Prostate gland (tissue), 2 donors: ENCODE results near the gene FOXP3. TPM values are rescaled to one million over a fixed set of nuclear protein-coding genes. Genes with fewer than 3 reads are reported as not detected.

Experiments
- DNase-seq: peaks from one replicate; pipeline ENCODE4 v3.0.0-alpha.2; 2019; ENCODE audit warnings: low spot score
- H3K27ac ChIP-seq, 2 donors: fragments of 200-600 bp; sonication (generic); 2 replicates each; pipeline ENCODE4 v1.5.1; 2017 to 2019
- H3K27me3 ChIP-seq: fragments of 200-600 bp; sonication (generic); replicated peaks from 2 replicates; pipeline ENCODE4 v1.5.1; 2019; ENCODE audit not compliant: insufficient read depth
- H3K36me3 ChIP-seq, 2 donors: fragments of 200-600 bp; sonication (generic); 1 replicate in 1 of 2; 2 replicates in 1 of 2; pipeline versions ENCODE4 v1.5.1 to v1.8.1; 2017 to 2019
- H3K4me1 ChIP-seq: fragments of 200-600 bp; sonication (generic); replicated peaks from 2 replicates; pipeline ENCODE4 v1.5.1; 2019
- H3K4me3 ChIP-seq, 2 donors: fragments of 200-600 bp; sonication (generic); 2 replicates each; pipeline ENCODE4 v1.5.1; 2017 to 2019
- H3K9me3 ChIP-seq: fragments of 200-600 bp; sonication (generic); 2 replicates; pipeline ENCODE4 v1.5.1; 2017
- POLR2A ChIP-seq: fragments of 450-650 bp; IDR thresholded peaks from one replicate; pipeline ENCODE4 v1.6.1; 2016; ENCODE audit warnings: antibody characterized with exemption, mild to moderate bottlenecking
- POLR2AphosphoS5 ChIP-seq: sonication (generic); formaldehyde crosslinking; IDR thresholded peaks from one replicate; pipeline ENCODE4 v1.6.1; 2017; ENCODE audit warnings: antibody characterized with exemption
- WGBS: methylation state at CpG from one replicate; pipeline ENCODE4 v1.1.5; 2018; 5-methylcytosine and 5-hydroxymethylcytosine counted together
- intact Hi-C: fragments of 100-400 bp; cut with DNase I; formaldehyde crosslinking; loops from one replicate; pipeline ENCODE4 v1.14.2; 2022
- total RNA-seq, 2 donors: library from RNA; depleted of rRNA; stranded (reverse); fragments of >200 nt; gene quantifications; one replicate each; pipeline ENCODE4 v1.1.0, GENCODE V29; 2016
- TF ChIP-seq, protein P1 (sequence below), 4 experiments: fragments of 200-600 bp in 2 of 4; fragments of 450-650 bp in 2 of 4; sonication (generic) in 2 of 4; IDR thresholded peaks; 1 replicate in 3 of 4; 2 replicates in 1 of 4; pipeline ENCODE4 v1.5.1; 2016 to 2019; ENCODE audit warnings: antibody characterized with exemption in 4 of 4, mild to moderate bottlenecking in 2 of 4, moderate library complexity in 2 of 4

Gene FOXP3
- total RNA-seq, 2 donors from 2014 or later = 0.36 to 1.4 TPM

DNA sequence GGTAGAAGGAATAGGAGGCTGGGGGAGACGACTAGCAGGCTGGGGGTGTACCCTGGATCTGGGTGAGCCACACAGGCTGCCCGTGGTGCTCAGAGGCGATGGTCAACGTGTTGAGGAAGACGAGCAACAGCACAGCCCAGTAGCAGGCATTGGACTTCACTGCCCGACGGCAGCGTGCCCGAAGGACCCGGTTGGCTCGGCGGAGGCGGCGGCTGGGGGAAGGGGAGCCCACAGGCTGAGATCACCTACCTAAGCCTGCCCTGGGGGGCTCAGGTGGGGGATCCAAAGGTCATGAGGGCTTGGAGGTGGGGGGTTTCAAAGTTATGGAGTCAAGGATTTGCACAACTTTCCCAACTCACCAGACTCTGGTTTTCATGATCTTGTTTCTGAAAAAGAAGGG is 38.7 kb downstream of the FOXP3 start:
- no peak overlapping the region for H3K4me3 ChIP-seq
- 76% methylated on average over 13 of the region's 14 CpGs for WGBS
- no peaks in the 10 kb centered on the region for H3K4me1 ChIP-seq
- no peaks in the 10 kb centered on the region for H3K36me3 ChIP-seq
- no peaks in the 10 kb centered on the region for H3K27me3 ChIP-seq
- DNase-seq = no peak
- TF ChIP-seq POLR2A (no peak), POLR2AphosphoS5 (no peak)
- TF ChIP-seq, protein P1, sequence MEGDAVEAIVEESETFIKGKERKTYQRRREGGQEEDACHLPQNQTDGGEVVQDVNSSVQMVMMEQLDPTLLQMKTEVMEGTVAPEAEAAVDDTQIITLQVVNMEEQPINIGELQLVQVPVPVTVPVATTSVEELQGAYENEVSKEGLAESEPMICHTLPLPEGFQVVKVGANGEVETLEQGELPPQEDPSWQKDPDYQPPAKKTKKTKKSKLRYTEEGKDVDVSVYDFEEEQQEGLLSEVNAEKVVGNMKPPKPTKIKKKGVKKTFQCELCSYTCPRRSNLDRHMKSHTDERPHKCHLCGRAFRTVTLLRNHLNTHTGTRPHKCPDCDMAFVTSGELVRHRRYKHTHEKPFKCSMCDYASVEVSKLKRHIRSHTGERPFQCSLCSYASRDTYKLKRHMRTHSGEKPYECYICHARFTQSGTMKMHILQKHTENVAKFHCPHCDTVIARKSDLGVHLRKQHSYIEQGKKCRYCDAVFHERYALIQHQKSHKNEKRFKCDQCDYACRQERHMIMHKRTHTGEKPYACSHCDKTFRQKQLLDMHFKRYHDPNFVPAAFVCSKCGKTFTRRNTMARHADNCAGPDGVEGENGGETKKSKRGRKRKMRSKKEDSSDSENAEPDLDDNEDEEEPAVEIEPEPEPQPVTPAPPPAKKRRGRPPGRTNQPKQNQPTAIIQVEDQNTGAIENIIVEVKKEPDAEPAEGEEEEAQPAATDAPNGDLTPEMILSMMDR (IDR thresholded peaks at IDR 0.05) = no peak
- intact Hi-C loops = no loop called here
- no peak overlapping the region for H3K27ac ChIP-seq
- H3K9me3 ChIP-seq = no peaks in the 10 kb centered on the region

DNA sequence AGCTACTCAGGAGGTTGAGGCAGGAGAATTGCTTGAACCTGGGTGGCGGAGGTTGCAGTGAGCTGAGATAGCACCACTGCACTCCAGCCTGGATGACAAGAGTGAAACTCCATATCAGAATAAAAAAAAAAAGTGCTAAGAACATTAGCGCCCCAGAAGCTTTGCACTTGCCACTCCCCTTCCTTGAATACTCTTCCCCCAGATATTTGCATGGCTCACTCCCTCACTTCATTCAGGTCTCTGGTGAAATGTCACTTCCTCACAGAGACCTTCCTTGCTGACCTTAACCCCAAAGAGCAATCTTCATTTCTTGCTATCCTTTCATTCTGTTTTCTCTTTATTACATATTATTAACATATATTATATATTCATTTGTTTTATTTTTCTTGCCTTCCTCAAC is 42.6 kb downstream of the FOXP3 start:
- intact Hi-C loops = no loop called here
- no peaks in the 10 kb centered on the region for H3K36me3 ChIP-seq
- H3K27me3 ChIP-seq = no peaks in the 10 kb centered on the region
- H3K4me3 ChIP-seq = no peak overlapping the region
- no peaks in the 10 kb centered on the region for H3K9me3 ChIP-seq
- no peak overlapping the region for H3K27ac ChIP-seq
- 92% methylated on average over 2 of the region's 2 CpGs for WGBS
- DNase-seq = no peak
- H3K4me1 ChIP-seq = no peaks in the 10 kb centered on the region
- TF ChIP-seq POLR2A = no peak
- TF ChIP-seq, protein P1 (IDR thresholded peaks at IDR 0.05) = no peak

DNA sequence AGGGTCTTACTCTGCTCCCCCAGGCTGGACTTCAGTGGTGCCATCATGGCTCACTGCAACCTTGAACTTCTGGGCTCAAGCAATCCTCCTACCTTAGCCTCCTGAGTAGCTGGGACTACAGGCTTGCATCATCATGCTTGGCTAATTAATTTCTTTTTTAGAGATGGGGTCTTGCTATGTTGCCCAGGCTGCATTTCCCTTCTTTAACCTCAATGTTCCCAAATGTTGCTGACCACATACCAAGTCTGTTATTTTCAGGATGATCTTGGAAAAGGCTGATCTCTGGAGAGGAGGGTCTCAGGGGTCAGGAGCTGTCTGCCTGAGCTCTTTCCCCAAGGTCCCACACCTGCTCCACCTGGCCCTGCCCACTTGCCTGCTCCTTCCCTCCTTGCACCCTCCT is 44.4 kb downstream of the FOXP3 start:
- intact Hi-C loops = no loop called here
- no peak for TF ChIP-seq POLR2AphosphoS5
- TF ChIP-seq POLR2A = no peak
- TF ChIP-seq, protein P1 (IDR thresholded peaks at IDR 0.05) = no peak
- no peak for DNase-seq

DNA sequence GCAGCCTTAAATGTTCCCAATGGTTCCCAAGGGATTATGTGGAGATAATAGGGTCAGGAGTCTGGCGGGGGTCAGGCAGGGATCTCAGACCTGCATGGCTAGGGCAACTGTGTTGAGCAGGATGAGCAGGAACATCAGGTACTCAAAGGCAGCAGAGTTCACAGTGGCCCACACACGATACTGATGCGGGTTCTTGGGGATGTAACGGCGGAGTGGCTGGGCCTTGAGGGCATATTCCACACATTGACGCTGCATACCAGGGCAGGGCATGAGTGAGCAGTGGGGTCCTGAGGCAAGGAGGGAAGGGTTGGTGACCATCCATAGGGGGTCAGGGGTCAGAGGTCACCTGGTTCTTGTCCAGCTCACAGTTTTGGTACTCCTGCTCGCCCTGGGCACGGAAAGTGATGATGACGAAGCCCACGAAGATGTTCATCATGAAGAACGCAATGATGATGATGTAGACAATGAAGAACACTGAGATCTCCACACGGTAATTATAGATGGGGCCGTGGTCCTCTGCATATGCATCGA is 49.4 kb downstream of the FOXP3 start:
- Histone ChIP-seq H3K4me1 (no peaks in the 10 kb centered on the region), H3K9me3 (no peaks in the 10 kb centered on the region), H3K27ac (no peak overlapping the region), H3K27me3 (no peaks in the 10 kb centered on the region), H3K36me3 (no peaks in the 10 kb centered on the region), H3K4me3 (no peak overlapping the region)
- intact Hi-C loops = no loop called here
- WGBS = 87% methylated on average over 13 of the region's 14 CpGs
- DNase-seq = no peak
- TF ChIP-seq, protein P1 (IDR thresholded peaks at IDR 0.05) = no peak
- no peak for TF ChIP-seq POLR2AphosphoS5
- TF ChIP-seq POLR2A = no peak

More for the DNA sequence above, 44.4 kb downstream of the FOXP3 start:
- Histone ChIP-seq H3K27me3 (no peaks in the 10 kb centered on the region), H3K4me3 (no peak overlapping the region), H3K27ac (no peak overlapping the region), H3K4me1 (no peaks in the 10 kb centered on the region), H3K36me3 (no peaks in the 10 kb centered on the region), H3K9me3 (no peaks in the 10 kb centered on the region)

DNA sequence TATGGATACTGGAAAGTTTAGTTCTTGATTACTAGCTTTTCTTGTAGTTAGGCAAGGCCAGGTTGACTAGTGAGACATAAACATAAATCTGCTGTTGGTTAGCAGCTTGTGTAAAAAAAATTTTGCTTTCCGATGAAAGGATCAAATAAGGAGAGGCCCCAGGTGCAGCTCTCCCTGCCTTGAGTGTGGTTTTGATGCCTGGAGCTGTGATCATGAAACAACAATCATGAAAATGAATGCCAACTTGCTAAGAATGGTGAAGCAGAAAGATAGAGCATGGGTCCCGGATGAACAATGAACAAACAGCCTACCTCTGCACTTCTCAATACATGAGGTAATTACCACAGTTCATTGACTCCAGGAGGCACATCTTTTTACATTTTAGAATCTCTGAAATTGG is 50.1 kb downstream of the FOXP3 start:
- no peaks in the 10 kb centered on the region for H3K36me3 ChIP-seq
- DNase-seq = no peak
- WGBS = 65% methylated on average over 2 of the region's 2 CpGs
- intact Hi-C loops = no loop called here
- H3K4me1 ChIP-seq = no peaks in the 10 kb centered on the region
- no peak overlapping the region for H3K4me3 ChIP-seq
- no peaks in the 10 kb centered on the region for H3K27me3 ChIP-seq
- H3K9me3 ChIP-seq = no peaks in the 10 kb centered on the region
- TF ChIP-seq, protein P1 (IDR thresholded peaks at IDR 0.05) = no peak
- TF ChIP-seq POLR2AphosphoS5 (no peak), POLR2A (no peak)
- no peak overlapping the region for H3K27ac ChIP-seq
